Sigmoid colon (tissue), 4 donors: ENCODE measurements around the gene GAPDHS.

ENCODE experiments used
- CTCF ChIP-seq, 4 experiments: fragments of 450-650 bp in 3 of 4; fragments of 200-600 bp in 1 of 4; IDR thresholded peaks; one replicate each; pipeline ENCODE4 v1.5.1; 2016 to 2019; ENCODE audit warnings: antibody characterized with exemption in 4 of 4, mild to moderate bottlenecking in 3 of 4, moderate library complexity in 2 of 4
- EP300 ChIP-seq, 4 donors: sonication (generic); formaldehyde crosslinking; IDR thresholded peaks; one replicate each; pipeline ENCODE4 v1.6.1; 2017; ENCODE audit warnings: antibody characterized with exemption in 4 of 4
- POLR2A ChIP-seq, 2 donors: fragments of 450-650 bp; IDR thresholded peaks; one replicate each; pipeline ENCODE4 v1.6.1; 2016; ENCODE audit warnings: antibody characterized with exemption in 2 of 2, mild to moderate bottlenecking in 2 of 2, moderate library complexity in 2 of 2
- POLR2AphosphoS5 ChIP-seq, 4 donors: sonication (generic); formaldehyde crosslinking; IDR thresholded peaks; one replicate each; pipeline ENCODE4 v1.6.1; 2017; ENCODE audit warnings: antibody characterized with exemption in 4 of 4

GRCh38 chr19:35555301-35556005 is 22.2 kb downstream of the GAPDHS start:
- no peak for TF ChIP-seq CTCF (IDR thresholded peaks at IDR 0.05)
- TF ChIP-seq POLR2A (IDR thresholded peaks at IDR 0.05): no peak
- TF ChIP-seq EP300 (IDR thresholded peaks at IDR 0.05): no peak
- no peak for TF ChIP-seq POLR2AphosphoS5 (IDR thresholded peaks at IDR 0.05)
